ENCODE measurements around the gene NFATC4. TPM values are rescaled to one million over a fixed set of nuclear protein-coding genes. Genes with fewer than 3 reads are reported as not detected.

NFATC4 gene
- total RNA-seq, 1 experiment from 2014 or later, result 7.6 TPM

DNA sequence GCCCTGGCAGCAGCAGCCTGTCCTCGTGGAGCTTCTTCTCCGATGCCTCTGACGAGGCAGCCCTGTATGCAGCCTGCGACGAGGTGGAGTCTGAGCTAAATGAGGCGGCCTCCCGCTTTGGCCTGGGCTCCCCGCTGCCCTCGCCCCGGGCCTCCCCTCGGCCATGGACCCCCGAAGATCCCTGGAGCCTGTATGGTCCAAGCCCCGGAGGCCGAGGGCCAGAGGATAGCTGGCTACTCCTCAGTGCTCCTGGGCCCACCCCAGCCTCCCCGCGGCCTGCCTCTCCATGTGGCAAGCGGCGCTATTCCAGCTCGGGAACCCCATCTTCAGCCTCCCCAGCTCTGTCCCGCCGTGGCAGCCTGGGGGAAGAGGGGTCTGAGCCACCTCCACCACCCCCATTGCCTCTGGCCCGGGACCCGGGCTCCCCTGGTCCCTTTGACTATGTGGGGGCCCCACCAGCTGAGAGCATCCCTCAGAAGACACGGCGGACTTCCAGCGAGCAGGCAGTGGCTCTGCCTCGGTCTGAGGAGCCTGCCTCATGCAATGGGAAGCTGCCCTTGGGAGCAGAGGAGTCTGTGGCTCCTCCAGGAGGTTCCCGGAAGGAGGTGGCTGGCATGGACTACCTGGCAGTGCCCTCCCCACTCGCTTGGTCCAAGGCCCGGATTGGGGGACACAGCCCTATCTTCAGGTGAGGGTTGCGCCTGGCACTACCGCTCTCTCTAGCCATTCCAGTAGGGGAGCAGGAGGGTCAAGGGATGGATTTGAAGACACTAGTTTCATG is 2.1 kb downstream of the NFATC4 start:
- Histone ChIP-seq H3K27ac (ENCODE audit: low read depth, low read length) (no peak overlapping the region), H3K9ac (ENCODE audit: low read length) (no peak overlapping the region), H3K9me2 (ENCODE audit: insufficient read depth) (no peaks in the 10 kb centered on the region), H3K9me3 (ENCODE audit: control insufficient read depth in 1 of 2, insufficient read depth in 1 of 2, low read depth in 1 of 2, low read length in 2 of 2) (no peaks in the 10 kb centered on the region), H3K4me2 (ENCODE audit: low read length) (no peak overlapping the region), H3K79me2 (ENCODE audit: insufficient read depth, low read length) (no peaks in the 10 kb centered on the region), H3K36me3 (ENCODE audit: control insufficient read depth in 1 of 2, insufficient read depth in 2 of 2, low read length in 2 of 2) (no peaks in the 10 kb centered on the region), H3K4me3 (replicated peaks in 1 of 2; ENCODE audit: low read depth in 1 of 2, low read length in 2 of 2) (no peak overlapping the region), H3K4me1 (ENCODE audit: control insufficient read depth in 1 of 2, insufficient read depth in 2 of 2, low read length in 2 of 2) (peaks cover 12 to 29% of the 10 kb centered on the region in 2 experiments), H4K20me1 (ENCODE audit: insufficient read depth) (no peaks in the 10 kb centered on the region), H3K27me3 (ENCODE audit: insufficient read depth, low read length) (no peaks in the 10 kb centered on the region), H2AFZ (ENCODE audit: low read depth, low read length, poor library complexity, severe bottlenecking) (no peak overlapping the region)
- RAD21 ChIA-PET (ENCODE audit: low non-redundant PET in 1 of 2, low total read pairs in 2 of 2, uncharacterized antibody in 2 of 2, unreplicated experiment in 2 of 2), result no interaction called here
- no peak for TF ChIP-seq CEBPB (IDR thresholded peaks at IDR 0.05; ENCODE audit: low read depth)
- no peak for TF ChIP-seq YY1 (IDR thresholded peaks at IDR 0.05; ENCODE audit: extremely low read depth, insufficient replicate concordance, low read depth, low read length)
- TF ChIP-seq TCF7L2 (IDR thresholded peaks at IDR 0.05; ENCODE audit: borderline replicate concordance, extremely low read depth, insufficient read depth, insufficient read length), result no peak
- no peak for TF ChIP-seq RAD21 (IDR thresholded peaks at IDR 0.05; ENCODE audit: low read depth)
- no peak for TF ChIP-seq JUND (IDR thresholded peaks at IDR 0.05)
- TF ChIP-seq ELF1 (IDR thresholded peaks at IDR 0.05; ENCODE audit: borderline replicate concordance, low read depth), result no peak
- TF ChIP-seq EZH2 (IDR thresholded peaks at IDR 0.05), result no peak
- TF ChIP-seq, protein P1, sequence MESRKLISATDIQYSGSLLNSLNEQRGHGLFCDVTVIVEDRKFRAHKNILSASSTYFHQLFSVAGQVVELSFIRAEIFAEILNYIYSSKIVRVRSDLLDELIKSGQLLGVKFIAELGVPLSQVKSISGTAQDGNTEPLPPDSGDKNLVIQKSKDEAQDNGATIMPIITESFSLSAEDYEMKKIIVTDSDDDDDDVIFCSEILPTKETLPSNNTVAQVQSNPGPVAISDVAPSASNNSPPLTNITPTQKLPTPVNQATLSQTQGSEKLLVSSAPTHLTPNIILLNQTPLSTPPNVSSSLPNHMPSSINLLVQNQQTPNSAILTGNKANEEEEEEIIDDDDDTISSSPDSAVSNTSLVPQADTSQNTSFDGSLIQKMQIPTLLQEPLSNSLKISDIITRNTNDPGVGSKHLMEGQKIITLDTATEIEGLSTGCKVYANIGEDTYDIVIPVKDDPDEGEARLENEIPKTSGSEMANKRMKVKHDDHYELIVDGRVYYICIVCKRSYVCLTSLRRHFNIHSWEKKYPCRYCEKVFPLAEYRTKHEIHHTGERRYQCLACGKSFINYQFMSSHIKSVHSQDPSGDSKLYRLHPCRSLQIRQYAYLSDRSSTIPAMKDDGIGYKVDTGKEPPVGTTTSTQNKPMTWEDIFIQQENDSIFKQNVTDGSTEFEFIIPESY (IDR thresholded peaks at IDR 0.05; ENCODE audit: extremely low read depth, insufficient replicate concordance, low read length), result no peak
- TF ChIP-seq, protein P2, sequence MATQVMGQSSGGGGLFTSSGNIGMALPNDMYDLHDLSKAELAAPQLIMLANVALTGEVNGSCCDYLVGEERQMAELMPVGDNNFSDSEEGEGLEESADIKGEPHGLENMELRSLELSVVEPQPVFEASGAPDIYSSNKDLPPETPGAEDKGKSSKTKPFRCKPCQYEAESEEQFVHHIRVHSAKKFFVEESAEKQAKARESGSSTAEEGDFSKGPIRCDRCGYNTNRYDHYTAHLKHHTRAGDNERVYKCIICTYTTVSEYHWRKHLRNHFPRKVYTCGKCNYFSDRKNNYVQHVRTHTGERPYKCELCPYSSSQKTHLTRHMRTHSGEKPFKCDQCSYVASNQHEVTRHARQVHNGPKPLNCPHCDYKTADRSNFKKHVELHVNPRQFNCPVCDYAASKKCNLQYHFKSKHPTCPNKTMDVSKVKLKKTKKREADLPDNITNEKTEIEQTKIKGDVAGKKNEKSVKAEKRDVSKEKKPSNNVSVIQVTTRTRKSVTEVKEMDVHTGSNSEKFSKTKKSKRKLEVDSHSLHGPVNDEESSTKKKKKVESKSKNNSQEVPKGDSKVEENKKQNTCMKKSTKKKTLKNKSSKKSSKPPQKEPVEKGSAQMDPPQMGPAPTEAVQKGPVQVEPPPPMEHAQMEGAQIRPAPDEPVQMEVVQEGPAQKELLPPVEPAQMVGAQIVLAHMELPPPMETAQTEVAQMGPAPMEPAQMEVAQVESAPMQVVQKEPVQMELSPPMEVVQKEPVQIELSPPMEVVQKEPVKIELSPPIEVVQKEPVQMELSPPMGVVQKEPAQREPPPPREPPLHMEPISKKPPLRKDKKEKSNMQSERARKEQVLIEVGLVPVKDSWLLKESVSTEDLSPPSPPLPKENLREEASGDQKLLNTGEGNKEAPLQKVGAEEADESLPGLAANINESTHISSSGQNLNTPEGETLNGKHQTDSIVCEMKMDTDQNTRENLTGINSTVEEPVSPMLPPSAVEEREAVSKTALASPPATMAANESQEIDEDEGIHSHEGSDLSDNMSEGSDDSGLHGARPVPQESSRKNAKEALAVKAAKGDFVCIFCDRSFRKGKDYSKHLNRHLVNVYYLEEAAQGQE (IDR thresholded peaks at IDR 0.05; ENCODE audit: low read depth), result no peak
- no peak for TF ChIP-seq SP1 (IDR thresholded peaks at IDR 0.05; ENCODE audit: low read depth)
- no peak for TF ChIP-seq FOSL1 (IDR thresholded peaks at IDR 0.05; ENCODE audit: low read depth)
- intact Hi-C loops (cut with micrococcal nuclease), result no loop called here
- DNase-seq (ENCODE audit: low read depth, low spot score), result no peak
- no peak for ATAC-seq
- CTCF ChIA-PET, result interaction anchor here (2.4 kb wide), 1 partner anchor 62 kb away, joined by 11 read pairs; no protein-coding TSS in a partner anchor
- POLR2A ChIA-PET, result interaction anchor here (2.4 kb wide), 1 partner anchor 60 kb away, joined by 7 read pairs; the partner anchor contains the start of genes CBLN3 and KHNYN
- no TSS peak for BruUV-seq (replicated peaks)
